ENCODE results near the gene SLK.

The SLK gene

DNA sequence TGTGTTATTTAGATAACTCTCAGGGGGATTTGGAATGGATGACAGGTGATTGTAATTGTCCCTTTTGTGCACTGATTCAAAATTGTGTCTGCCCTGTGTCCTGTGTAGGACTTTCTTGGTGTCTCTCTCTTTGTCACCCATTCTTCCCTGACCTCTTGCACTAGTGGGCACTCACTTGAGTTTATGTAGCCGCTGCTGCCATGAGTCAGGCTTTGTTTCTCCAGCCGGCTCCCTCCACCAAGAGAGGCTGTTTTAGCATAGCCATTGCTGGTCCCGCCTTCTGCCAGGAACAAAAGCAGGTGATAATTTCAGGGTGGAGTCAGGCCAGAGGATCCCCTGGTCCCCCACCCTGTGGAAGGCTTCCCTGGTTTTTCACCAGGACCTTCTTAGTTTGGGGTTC is 110.3 kb downstream of the SLK start:
- H3K9me3 ChIP-seq (ENCODE audit: insufficient read depth, low read length), result no peaks in the 10 kb centered on the region
- H3K4me2 ChIP-seq (ENCODE audit: low read length), result no peak overlapping the region
- TF ChIP-seq CTCF (IDR thresholded peaks at IDR 0.05; ENCODE audit: low read depth, low read length), result no peak
- no peak for TF ChIP-seq EZH2phosphoT487 (IDR thresholded peaks at IDR 0.05; ENCODE audit: low read depth)
- H3K27me3 ChIP-seq (ENCODE audit: low read depth, low read length), result peaks cover 8% of the 10 kb centered on the region; the same call in 1 of the 2 replicates
- no peak overlapping the region for H3K9ac ChIP-seq (ENCODE audit: low read length)
- H3K27ac ChIP-seq (ENCODE audit: low read length), result no peak overlapping the region
- no peak overlapping the region for H2AFZ ChIP-seq (ENCODE audit: low read depth, low read length)
- H3K36me3 ChIP-seq (replicated peaks; ENCODE audit: low read depth, low read length), result no peaks in the 10 kb centered on the region
- H3K4me1 ChIP-seq (ENCODE audit: low read length), result no peaks in the 10 kb centered on the region
- H3K79me2 ChIP-seq (ENCODE audit: low read length), result no peaks in the 10 kb centered on the region
- no peak overlapping the region for H3K4me3 ChIP-seq (ENCODE audit: low read length)
- H4K20me1 ChIP-seq (ENCODE audit: insufficient read depth, low read length), result no peaks in the 10 kb centered on the region

DNA sequence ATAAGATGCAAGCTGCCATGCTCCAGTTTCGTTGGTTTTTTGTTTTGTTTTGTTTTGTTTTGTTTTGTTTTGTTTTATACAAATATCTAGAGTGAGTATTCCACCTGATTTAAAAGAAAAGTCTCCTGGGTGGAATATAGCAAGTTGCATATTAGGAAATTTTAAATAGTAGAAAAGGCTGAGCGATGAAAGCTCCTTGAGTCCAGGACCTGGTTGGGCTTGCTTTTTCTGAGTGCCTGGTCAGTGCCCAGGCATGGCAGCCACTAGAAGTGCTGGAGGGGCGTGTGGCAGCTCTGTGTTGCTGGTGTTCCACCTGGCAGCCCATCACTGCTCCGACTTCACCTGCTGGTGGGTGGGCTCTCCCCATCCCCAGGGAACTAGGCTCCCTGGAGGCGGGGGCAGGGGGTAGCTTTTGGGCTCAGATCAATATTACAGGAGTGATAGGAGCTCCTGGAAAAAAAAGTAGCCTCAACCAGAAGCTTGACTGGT is 110.8 kb downstream of the SLK start:
- no peaks in the 10 kb centered on the region for H3K79me2 ChIP-seq (ENCODE audit: low read length)
- no peaks in the 10 kb centered on the region for H3K4me1 ChIP-seq (ENCODE audit: low read length)
- H2AFZ ChIP-seq (ENCODE audit: low read depth, low read length), result no peak overlapping the region
- no peak overlapping the region for H3K4me3 ChIP-seq (ENCODE audit: low read length)
- no peaks in the 10 kb centered on the region for H3K36me3 ChIP-seq (replicated peaks; ENCODE audit: low read depth, low read length)
- no peak overlapping the region for H3K4me2 ChIP-seq (ENCODE audit: low read length)
- H3K9me3 ChIP-seq (ENCODE audit: insufficient read depth, low read length), result no peaks in the 10 kb centered on the region
- H3K27me3 ChIP-seq (ENCODE audit: low read depth, low read length), result 0 out of 2 replicates have a peak, but pooled peaks cover 7% of the 10 kb centered on the region
- no peak overlapping the region for H3K27ac ChIP-seq (ENCODE audit: low read length)
- no peaks in the 10 kb centered on the region for H4K20me1 ChIP-seq (ENCODE audit: insufficient read depth, low read length)
- TF ChIP-seq CTCF (IDR thresholded peaks at IDR 0.05; ENCODE audit: low read depth, low read length) (no peak), EZH2phosphoT487 (IDR thresholded peaks at IDR 0.05; ENCODE audit: low read depth) (no peak)
- no peak overlapping the region for H3K9ac ChIP-seq (ENCODE audit: low read length)

All from OCI-LY3 (cell line).